Fibroblast of pulmonary artery (primary cell): Measurements from ENCODE around the gene CASZ1.

Experiments
- DNase-seq: peaks from one replicate; pipeline ENCODE4 v3.0.0-alpha.2; 2010; ENCODE audit warnings: low read depth
- H3K4me3 ChIP-seq: replicated peaks from 2 replicates; pipeline ENCODE4 v1.5.1; 2011; ENCODE audit warnings: low read depth, mild to moderate bottlenecking, control low read depth, low read length, moderate library complexity
- CTCF ChIP-seq: IDR thresholded peaks from 2 replicates; pipeline ENCODE4 v1.5.1; 2011; ENCODE audit warnings: mild to moderate bottlenecking, control low read depth, low read length, inconsistent platforms; ENCODE audit errors: missing control alignments

The CASZ1 gene

GRCh38 chr1:10713614-10714013 lies 82.8 kb downstream of the CASZ1 start:
- no peak for DNase-seq
- H3K4me3 ChIP-seq, result no peak overlapping the region
- TF ChIP-seq CTCF, result no peak

GRCh38 chr1:10712568-10713362 lies 83.7 kb downstream of the CASZ1 start:
- TF ChIP-seq CTCF, result no peak
- DNase-seq, result no peak
- H3K4me3 ChIP-seq, result no peak overlapping the region

- H3K4me3 ChIP-seq, result no peak overlapping the region
- no peak for TF ChIP-seq CTCF
- no peak for DNase-seq
These were observed 86.0 kb downstream of the CASZ1 start for GRCh38 chr1:10710489-10710888.

- TF ChIP-seq CTCF, result no peak
- H3K4me3 ChIP-seq, result no peak overlapping the region
- no peak for DNase-seq
These were observed 86.8 kb downstream of the CASZ1 start for GRCh38 chr1:10709646-10710045.

GRCh38 chr1:10709165-10709564 lies 87.3 kb downstream of the CASZ1 start:
- no peak for DNase-seq
- H3K4me3 ChIP-seq, result no peak overlapping the region
- no peak for TF ChIP-seq CTCF

- H3K4me3 ChIP-seq, result no peak overlapping the region
- no peak for DNase-seq
- no peak for TF ChIP-seq CTCF
These were observed 87.7 kb downstream of the CASZ1 start for GRCh38 chr1:10708757-10709156.

GRCh38 chr1:10707208-10707607 lies 89.2 kb downstream of the CASZ1 start:
- no peak for DNase-seq

More at GRCh38 chr1:10707208-10707607, 89.2 kb downstream of the CASZ1 start:
- no peak for TF ChIP-seq CTCF
- no peak overlapping the region for H3K4me3 ChIP-seq
